ENCODE data around the gene HOXD13.

HOXD13 gene

DNA sequence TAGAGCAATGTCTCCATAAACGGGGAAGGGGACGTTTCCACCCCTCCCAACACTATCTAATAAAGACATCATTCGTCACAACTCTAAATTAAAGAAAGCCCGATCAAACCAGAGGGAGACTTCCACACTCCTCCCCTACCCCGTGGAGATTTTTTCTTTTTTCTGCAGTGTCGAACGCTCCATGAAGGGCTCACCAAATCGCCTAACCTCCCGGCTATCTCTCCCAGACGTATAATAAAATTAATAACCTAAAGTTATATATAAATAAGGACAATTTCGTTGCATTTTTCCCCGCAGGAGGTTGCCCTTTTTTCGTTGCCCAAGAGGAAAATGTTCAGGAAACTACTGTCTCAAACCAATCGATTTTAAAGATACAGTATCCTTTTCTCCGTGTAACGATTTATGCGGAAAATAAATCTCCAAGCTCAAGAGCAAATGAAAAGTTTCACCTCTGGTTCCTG is 11.1 kb upstream of the HOXD13 start:
- no peak for DNase-seq

- DNase-seq: no peak
Measured at GRCh38 chr2:176081837-176082524, 10.5 kb upstream of the HOXD13 start.

DNA sequence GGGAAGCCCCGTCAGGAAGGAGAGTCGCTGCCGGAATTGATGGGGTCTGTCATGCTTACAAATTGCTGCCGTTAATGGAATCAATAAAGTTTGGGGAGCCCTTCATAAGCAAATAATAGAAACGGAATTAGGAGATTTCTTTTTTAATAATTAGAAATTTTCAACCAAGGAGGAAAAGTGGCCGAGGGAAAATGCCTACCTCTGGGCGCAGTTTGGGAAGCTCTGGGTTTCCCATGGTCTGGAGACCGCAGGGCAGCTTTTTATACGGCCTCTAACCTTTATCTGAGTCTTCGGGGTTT is 10.0 kb upstream of the HOXD13 start:
- DNase-seq: no peak

DNA sequence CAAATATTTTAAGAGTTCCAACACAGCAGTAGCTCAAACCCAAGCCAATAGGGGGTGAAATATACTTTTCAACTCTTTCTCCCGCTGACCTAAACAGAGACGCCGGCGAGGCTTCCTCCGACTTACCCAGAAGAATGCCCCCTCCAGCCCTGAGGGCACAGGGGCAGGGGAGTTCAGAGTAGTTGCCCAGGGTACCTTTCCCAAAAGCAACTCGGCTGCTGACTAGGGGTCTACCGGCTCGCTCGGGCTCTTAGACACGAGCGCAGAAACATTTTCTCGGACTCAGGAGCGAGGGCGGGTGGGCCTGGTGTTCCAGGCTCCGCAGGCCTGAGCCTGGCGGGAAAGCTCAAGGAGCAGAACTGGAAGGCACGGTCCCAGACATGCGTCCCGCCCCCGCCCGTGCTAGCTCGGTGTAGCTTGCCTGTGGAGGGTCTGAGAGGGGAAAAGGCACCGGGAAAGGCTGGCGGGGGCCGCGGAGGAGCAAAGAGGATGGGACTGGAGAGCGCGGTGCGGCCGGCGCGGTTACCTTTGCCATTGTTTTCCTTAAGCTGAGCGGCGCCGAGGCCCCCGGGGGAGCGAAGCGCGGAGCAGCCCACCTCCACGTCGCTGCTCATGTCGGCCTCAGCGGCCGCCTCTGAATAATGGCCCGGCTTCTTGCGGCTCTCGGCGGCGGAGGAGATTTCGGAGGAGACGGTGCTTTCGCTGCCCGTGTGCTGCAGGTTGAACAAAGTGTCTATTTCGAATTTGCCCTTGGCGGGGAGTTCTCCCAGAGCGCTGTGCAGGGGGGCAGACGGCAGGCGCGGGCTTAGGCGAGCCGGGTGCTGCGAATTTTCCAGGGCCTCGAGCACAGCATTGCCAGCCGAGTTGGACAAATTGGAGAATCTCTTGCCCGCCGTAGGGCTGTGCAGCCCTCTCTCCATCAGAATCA is 9.4 kb upstream of the HOXD13 start:
- DNase-seq: no peak

DNA sequence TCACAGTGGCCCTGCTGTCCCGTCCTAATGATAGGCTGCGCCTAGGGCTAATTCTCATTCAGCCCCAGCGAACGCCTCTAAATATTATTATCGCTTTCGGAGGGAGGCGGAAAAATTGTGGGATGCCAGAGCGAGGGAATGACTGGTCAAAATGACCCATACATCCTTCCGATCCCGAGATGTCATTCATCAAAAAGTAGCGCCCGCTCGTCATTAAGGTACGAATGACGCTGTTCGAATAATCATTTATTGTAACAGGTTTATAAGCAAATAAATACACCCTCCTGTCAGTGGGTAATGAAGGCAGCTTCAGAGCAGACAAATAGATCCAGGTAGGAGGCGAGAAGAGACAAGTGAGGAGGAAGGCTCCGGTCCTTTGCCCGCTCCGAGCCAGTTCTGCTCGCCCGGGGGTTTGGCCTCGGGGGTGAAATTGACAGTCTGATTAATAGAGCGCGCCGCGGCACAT is 8.7 kb upstream of the HOXD13 start, which contains the start of gene EVX2:
Gene EVX2 (minus strand): TSS at position 167 of the 466 bp plus-strand sequence. CDS start 186 bp downstream, outside the sequence.
- DNase-seq: no peak

DNA sequence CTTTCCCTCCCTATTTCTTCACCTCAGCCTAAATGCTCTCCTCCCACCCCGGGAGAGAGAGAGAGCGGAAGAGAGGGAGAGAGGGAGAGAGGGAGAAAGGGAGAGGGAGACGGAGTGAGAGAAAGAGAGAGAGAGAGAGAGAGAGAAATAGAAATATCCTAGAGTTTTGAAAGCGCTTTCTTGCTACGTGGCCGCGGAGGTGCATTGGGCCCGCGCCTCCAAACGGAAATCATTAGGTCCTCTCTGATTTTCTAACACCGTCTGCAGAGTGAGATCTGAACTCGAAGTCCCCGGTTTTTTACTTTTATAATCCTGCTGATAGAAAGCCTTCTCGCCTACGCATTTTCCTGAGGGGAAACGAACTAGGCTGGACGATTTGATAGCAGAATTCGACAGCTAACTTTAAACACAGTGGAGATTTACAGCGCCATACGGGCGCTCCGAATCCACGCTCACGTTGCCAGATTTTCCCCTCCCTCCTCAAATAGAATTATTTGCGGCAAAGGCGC is 7.9 kb upstream of the HOXD13 start:
- no peak for DNase-seq

DNA sequence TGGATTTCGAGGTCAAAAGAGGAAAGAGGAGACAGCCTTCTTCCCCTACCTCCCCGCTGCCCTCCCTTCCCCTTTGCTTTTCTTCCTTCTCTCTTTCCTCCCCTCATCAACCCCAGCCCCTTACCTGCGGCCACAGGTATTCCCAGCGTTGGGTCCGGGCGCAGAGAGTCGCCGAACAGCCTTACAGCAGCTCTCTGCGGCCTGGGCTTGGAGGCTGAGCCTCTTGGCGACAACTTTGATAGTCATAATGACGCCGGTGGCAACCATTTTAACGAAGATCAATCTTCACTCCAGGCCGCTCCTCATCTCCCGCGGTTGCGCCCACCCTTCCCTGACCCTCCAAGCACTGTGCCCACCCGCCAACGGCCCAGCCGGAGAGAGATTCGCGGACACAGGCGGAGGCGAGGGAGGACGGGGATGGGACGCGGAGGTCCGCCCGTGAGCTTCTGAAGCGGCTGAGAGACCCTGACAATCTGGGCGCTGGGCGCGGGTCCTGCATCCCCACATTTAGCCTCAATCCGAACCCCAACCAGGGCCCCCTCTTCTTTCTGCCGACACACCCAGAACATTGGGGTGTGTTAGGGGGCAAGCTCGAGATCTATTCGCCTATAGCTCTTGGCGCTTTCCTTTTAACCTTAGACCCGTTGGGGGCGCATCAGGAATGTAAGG is 7.3 kb upstream of the HOXD13 start:
- no peak for DNase-seq

DNA sequence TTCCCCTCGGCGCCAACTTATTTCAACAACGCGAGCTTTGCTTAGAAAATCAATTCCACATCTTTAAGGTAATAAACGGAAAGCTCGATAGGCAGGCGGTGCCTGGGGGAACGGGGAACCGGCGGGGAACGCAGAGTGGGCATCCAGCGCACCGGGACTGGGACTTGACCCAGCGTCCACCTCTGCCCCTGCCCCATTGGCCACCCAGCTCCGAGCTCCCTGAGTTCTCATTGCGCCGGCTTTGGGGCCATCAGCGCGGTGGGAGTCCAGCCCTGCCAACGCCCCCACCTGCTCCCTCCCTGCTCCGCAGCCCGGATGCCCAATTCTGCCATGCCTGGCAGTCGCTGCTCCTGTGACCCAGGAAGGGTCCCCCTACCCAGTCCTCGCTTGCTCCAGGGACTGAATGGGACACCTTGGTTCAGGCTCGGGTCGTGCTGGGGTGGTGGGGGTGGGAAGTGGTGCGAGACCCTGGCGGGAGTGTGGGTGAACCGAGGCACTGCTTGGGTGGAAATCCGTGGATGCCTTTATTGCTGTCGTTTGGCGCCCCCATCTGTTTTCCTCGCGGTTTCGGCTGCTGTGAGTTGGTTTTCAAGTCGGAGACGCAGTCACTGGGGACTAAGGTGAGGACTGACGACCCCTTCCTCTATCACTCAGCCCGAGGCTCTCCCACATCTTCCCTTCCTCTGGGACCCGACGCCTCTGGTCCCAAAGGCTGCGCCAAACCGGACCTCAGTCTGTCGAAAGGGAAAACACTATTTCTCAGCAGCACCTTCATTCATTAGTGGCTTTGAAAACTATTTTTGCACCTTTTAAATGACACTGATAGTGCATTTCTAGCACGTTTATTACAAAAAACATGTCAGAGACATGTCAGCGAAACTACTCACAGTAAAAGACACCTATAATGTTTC is 6.4 kb upstream of the HOXD13 start:
- DNase-seq: peak; percentile 49

GRCh38 chr2:176087330-176088047 is 5.0 kb upstream of the HOXD13 start:
- no peak for DNase-seq

DNA sequence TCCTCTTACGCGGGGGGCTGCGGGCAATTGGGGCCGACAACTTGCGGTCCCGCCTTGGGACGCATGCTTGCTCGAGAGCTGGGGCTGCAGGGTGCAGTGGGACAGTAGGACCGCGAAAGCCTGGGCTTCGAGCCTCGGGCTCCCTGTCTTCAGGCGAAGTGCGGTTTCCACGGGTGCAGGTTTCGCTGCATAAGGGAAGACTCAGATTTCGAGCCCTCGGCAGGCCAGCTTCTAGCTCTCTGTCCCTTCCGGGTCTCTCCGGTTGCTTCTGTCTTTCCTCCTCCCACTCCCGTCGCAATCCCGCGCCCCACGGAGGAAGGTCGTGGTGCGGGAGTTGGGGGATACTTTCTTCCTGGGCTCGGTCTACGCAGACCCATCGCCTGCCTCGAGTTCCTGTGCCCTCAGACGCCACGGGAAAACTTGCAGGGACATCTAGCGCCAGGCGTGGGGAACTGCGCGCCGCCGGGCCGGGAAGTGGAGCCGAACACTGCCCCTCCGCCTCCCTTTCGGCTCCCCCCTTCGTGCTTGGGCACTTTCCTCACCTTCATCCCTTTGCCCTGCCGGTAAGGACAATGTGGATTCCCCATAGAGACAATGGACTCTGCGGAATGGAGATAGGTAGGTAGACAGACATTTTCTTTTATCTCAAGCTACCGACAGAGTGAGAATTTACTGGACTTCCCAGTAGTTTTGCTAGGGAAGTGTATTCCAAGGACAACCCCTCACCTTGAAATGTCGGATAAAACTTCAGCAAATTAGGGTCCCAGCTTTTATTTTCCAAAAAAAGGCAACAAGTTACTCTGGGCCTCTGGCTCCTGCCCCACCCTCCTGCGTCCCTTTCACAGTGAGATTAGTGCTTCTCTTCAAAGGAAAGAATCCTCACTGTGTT is 4.2 kb upstream of the HOXD13 start:
- peak; percentile 62 for DNase-seq

- no peak for DNase-seq
Measured at GRCh38 chr2:176088937-176089842, 3.3 kb upstream of the HOXD13 start.

- no peak for DNase-seq
Measured at GRCh38 chr2:176089843-176090395, 2.6 kb upstream of the HOXD13 start.

DNA sequence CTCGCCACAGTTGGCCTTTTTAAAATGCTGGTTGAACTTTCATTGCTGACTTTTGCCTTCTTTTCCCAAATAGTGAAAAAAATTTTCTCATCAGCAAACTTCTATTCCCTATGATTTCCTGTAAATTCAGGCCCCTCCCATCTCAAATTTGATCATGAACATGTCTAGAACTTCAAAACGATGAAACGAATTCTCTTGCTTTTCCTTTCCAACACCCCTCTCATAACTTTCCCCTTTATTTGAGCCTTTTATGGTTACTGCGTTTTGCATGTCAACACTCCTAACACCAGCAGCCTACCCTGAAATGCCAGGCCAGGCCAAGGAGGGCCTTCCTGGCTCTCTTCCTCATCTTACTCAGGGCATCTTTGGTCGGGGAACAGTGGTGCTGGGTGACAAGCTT is 1.7 kb upstream of the HOXD13 start:
- no peak for DNase-seq

GRCh38 chr2:176091329-176092258 is 927 bp upstream of the HOXD13 start:
- DNase-seq: no peak

GRCh38 chr2:176093145-176093897 is 800 bp downstream of the HOXD13 start:
- no peak for DNase-seq

GRCh38 chr2:176093898-176094249 is 1.4 kb downstream of the HOXD13 start:
- DNase-seq: no peak

DNA sequence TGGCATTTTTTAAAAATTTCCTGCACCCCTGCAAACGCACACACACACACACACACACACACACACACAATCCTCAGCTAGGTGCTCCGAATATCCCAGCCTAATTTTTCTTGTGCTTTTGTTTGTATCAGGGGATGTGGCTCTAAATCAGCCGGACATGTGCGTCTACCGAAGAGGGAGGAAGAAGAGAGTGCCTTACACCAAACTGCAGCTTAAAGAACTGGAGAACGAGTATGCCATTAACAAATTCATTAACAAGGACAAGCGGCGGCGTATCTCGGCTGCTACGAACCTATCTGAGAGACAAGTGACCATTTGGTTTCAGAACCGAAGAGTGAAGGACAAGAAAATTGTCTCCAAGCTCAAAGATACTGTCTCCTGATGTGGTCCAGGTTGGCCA is 1.8 kb downstream of the HOXD13 start:
- no peak for DNase-seq

Measured in NCI-H1436 (cell line).